GM18858 (cell line): ENCODE measurements around the gene FAM20C.
"Not testable (repeated sequence)": the region's sequence is repeated elsewhere in the genome, so short reads cannot be mapped to it uniquely, and the experiment has no call there.

ENCODE experiments used
- ATAC-seq: cut with Tn5 transposase; IDR thresholded peaks from one replicate; pipeline ENCODE4 v1.9.1; 2021; ENCODE audit not compliant: unreplicated experiment

FAM20C gene

GRCh38 chr7:173209-173918, 19.0 kb upstream of the FAM20C start:
- no peak for ATAC-seq

- no peak for ATAC-seq
These were observed 17.7 kb upstream of the FAM20C start for GRCh38 chr7:174716-175115.

- no peak for ATAC-seq
These were observed 16.4 kb upstream of the FAM20C start for GRCh38 chr7:175955-176354.

- ATAC-seq: no peak
These were observed 16.0 kb upstream of the FAM20C start for GRCh38 chr7:176381-176780.

GRCh38 chr7:176786-177459, 15.4 kb upstream of the FAM20C start:
- ATAC-seq: no peak

GRCh38 chr7:178444-178843, 13.9 kb upstream of the FAM20C start:
- ATAC-seq: no peak

- ATAC-seq: no peak
These were observed 13.1 kb upstream of the FAM20C start for GRCh38 chr7:179209-179681.

- ATAC-seq: no peak
These were observed 12.2 kb upstream of the FAM20C start for GRCh38 chr7:179948-180694.

GRCh38 chr7:181738-182137, 10.6 kb upstream of the FAM20C start:
- no peak for ATAC-seq

GRCh38 chr7:182502-182901, 9.9 kb upstream of the FAM20C start:
- ATAC-seq: not testable (repeated sequence)

GRCh38 chr7:183496-184292, 8.7 kb upstream of the FAM20C start:
- no peak for ATAC-seq

- ATAC-seq: no peak
These were observed 7.8 kb upstream of the FAM20C start for GRCh38 chr7:184294-185264.

- no peak for ATAC-seq
These were observed 5.8 kb upstream of the FAM20C start for GRCh38 chr7:186516-187113.

GRCh38 chr7:187227-187927, 5.0 kb upstream of the FAM20C start:
- no peak for ATAC-seq

GRCh38 chr7:188174-188573, 4.2 kb upstream of the FAM20C start:
- ATAC-seq: no peak

- no peak for ATAC-seq
These were observed 3.5 kb upstream of the FAM20C start for GRCh38 chr7:188727-189500.

GRCh38 chr7:189719-190118, 2.7 kb upstream of the FAM20C start:
- ATAC-seq: no peak

- no peak for ATAC-seq
These were observed 2.2 kb upstream of the FAM20C start for GRCh38 chr7:190196-190595.
